Fibroblast of pulmonary artery (primary cell): ENCODE measurements around the gene NSMCE1.
"Not testable (repeated sequence)": the region's sequence is repeated elsewhere in the genome, so short reads cannot be mapped to it uniquely, and the experiment has no call there.

Experiments
- DNase-seq: peaks from one replicate; pipeline ENCODE4 v3.0.0-alpha.2; 2010; ENCODE audit warnings: low read depth
- H3K4me3 ChIP-seq: replicated peaks from 2 replicates; pipeline ENCODE4 v1.5.1; 2011; ENCODE audit warnings: low read depth, mild to moderate bottlenecking, control low read depth, low read length, moderate library complexity
- CTCF ChIP-seq: IDR thresholded peaks from 2 replicates; pipeline ENCODE4 v1.5.1; 2011; ENCODE audit warnings: mild to moderate bottlenecking, control low read depth, low read length, inconsistent platforms; ENCODE audit errors: missing control alignments

Gene NSMCE1

GRCh38 chr16:27248036-27248435 is 20.5 kb downstream of the NSMCE1 start:
- H3K4me3 ChIP-seq = no peak overlapping the region
- TF ChIP-seq CTCF = no peak
- peak; percentile 72 for DNase-seq

GRCh38 chr16:27247076-27247475 is 21.5 kb downstream of the NSMCE1 start:
- not testable (repeated sequence) for DNase-seq

GRCh38 chr16:27246439-27246838 is 22.1 kb downstream of the NSMCE1 start:
- no peak for TF ChIP-seq CTCF
- no peak for DNase-seq
- no peak overlapping the region for H3K4me3 ChIP-seq

More at GRCh38 chr16:27247076-27247475, 21.5 kb downstream of the NSMCE1 start:
- H3K4me3 ChIP-seq = not testable (repeated sequence)

GRCh38 chr16:27245276-27246172 is 23.0 kb downstream of the NSMCE1 start:
- peak; percentile 88 for DNase-seq
- H3K4me3 ChIP-seq = no peak overlapping the region
- TF ChIP-seq CTCF = no peak

- H3K4me3 ChIP-seq = no peak overlapping the region
- no peak for TF ChIP-seq CTCF
- no peak for DNase-seq
These were observed 24.2 kb downstream of the NSMCE1 start for GRCh38 chr16:27244363-27244755.

GRCh38 chr16:27243725-27244362 is 24.7 kb downstream of the NSMCE1 start:
- DNase-seq = no peak

More at GRCh38 chr16:27243725-27244362, 24.7 kb downstream of the NSMCE1 start:
- no peak for TF ChIP-seq CTCF
- H3K4me3 ChIP-seq = no peak overlapping the region
